ENCODE measurements around the gene PCBP3. TPM values are rescaled to one million over a fixed set of nuclear protein-coding genes. Genes with fewer than 3 reads are reported as not detected.

Gene PCBP3
- total and polyA plus RNA-seq, 10 of the 15 experiments (the other 5 are each of a cell fraction or from before 2014, with no cell fraction given), result 0.09 to 1.3 (median 0.46) TPM; not detected in 3

GRCh38 chr21:45897191-45898027 is 253.9 kb downstream of the PCBP3 start:
- POLR2A ChIA-PET, result no interaction called here
- in situ Hi-C loops (cut with MboI), result no loop called here
- SMC1A ChIA-PET (ENCODE audit: uncharacterized antibody, unreplicated experiment), result no interaction called here
- Histone ChIP-seq H3K27me3 (replicated peaks in 1 of 2; ENCODE audit: control insufficient read depth in 2 of 2, insufficient read depth in 2 of 2, low read length in 1 of 2) (no peaks in the 10 kb centered on the region), H2AFZ (ENCODE audit: control insufficient read depth, low read depth, low read length) (no peak overlapping the region), H4K20me1 (ENCODE audit: control insufficient read depth, insufficient read depth) (no peaks in the 10 kb centered on the region), H3K4me2 (ENCODE audit: control insufficient read depth, insufficient read depth) (no peak overlapping the region), H3K79me2 (ENCODE audit: control insufficient read depth, insufficient read depth, low read length) (no peaks in the 10 kb centered on the region), H3K4me3 (no peak overlapping the region), H3K9ac (ENCODE audit: control insufficient read depth, insufficient read depth, low read length) (no peak overlapping the region), H3K9me3 (replicated peaks; ENCODE audit: control insufficient read depth, insufficient read depth, low read length) (no peaks in the 10 kb centered on the region), H3K4me1 (ENCODE audit: control insufficient read depth, insufficient read depth, low read length) (no peaks in the 10 kb centered on the region), H3K27ac (ENCODE audit: control insufficient read depth, insufficient read depth) (no peak overlapping the region), H3K36me3 (ENCODE audit: control insufficient read depth in 2 of 2, insufficient read depth in 2 of 2, low read length in 1 of 2) (no peaks in the 10 kb centered on the region)
- ATAC-seq, result no peak
- no peak for FAIRE-seq
- intact Hi-C loops (cut with micrococcal nuclease; ENCODE audit: unreplicated experiment), result no loop called here
- no peak for TF ChIP-seq ZBTB33 (IDR thresholded peaks at IDR 0.05)
- TF ChIP-seq NFIC (IDR thresholded peaks at IDR 0.05; ENCODE audit: low read depth, low read length), result no peak
- no peak for TF ChIP-seq MYB (IDR thresholded peaks at IDR 0.05; ENCODE audit: borderline replicate concordance, low read depth, low read length)
- TF ChIP-seq EP300 (IDR thresholded peaks at IDR 0.05; ENCODE audit: borderline replicate concordance in 1 of 2, control insufficient read depth in 1 of 2, low read depth in 2 of 2, low read length in 2 of 2), result no peak
- no peak for TF ChIP-seq SRF (IDR thresholded peaks at IDR 0.05; ENCODE audit: low read depth in 2 of 2, low read length in 2 of 2)
- no peak for TF ChIP-seq SKIL (IDR thresholded peaks at IDR 0.05; ENCODE audit: low read depth, poor library complexity, severe bottlenecking)
- no peak for TF ChIP-seq BCL11A (IDR thresholded peaks at IDR 0.05; ENCODE audit: low read depth, low read length)
- no peak for TF ChIP-seq IRF3 (IDR thresholded peaks at IDR 0.05)
- TF ChIP-seq BCL3 (IDR thresholded peaks at IDR 0.05; ENCODE audit: borderline replicate concordance, insufficient read depth, low read depth, low read length, poor library complexity, severe bottlenecking), result no peak
- no peak for TF ChIP-seq SMAD1 (IDR thresholded peaks at IDR 0.05; ENCODE audit: low read depth, partially characterized antibody)
- TF ChIP-seq ZNF622 (IDR thresholded peaks at IDR 0.05), result no peak
- TF ChIP-seq, protein P1, sequence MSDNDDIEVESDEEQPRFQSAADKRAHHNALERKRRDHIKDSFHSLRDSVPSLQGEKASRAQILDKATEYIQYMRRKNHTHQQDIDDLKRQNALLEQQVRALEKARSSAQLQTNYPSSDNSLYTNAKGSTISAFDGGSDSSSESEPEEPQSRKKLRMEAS (IDR thresholded peaks at IDR 0.05; ENCODE audit: low read depth, low read length), result no peak
- TF ChIP-seq BHLHE40 (IDR thresholded peaks at IDR 0.05; ENCODE audit: borderline replicate concordance in 1 of 2, low read depth in 2 of 2, low read length in 1 of 2), result no peak
- DNase-seq (ENCODE audit: low read depth, low spot score), result no peak
- 46% methylated on average over 25 of the region's 25 CpGs for WGBS (ENCODE audit: insufficient coverage, insufficient replicate concordance, low lambda C conversion rate, missing lambda C conversion rate)
- no TSS peak for BruUV-seq (replicated peaks)
- RAD21 ChIA-PET (ENCODE audit: unreplicated experiment), result no interaction called here
- CTCF ChIA-PET, result no interaction called here

All from GM12878 (cell line).